ENCODE measurements around the gene ZC3H13.

ZC3H13 gene

GRCh38 chr13:46052319-46053161 lies at the start of gene ZC3H13:
TSS of gene ZC3H13 (minus strand) at chr13:46052746. CDS start at chr13:46045507, 7,239 bp downstream.
- H3K9ac ChIP-seq (ENCODE audit: low read length) = peak within 1 kb of the TSS; percentile 90
- H3K4me1 ChIP-seq (ENCODE audit: control insufficient read depth, insufficient read depth, low read length) = peaks cover 7% of the 10 kb centered on the region
- peak within 1 kb of the TSS; percentile 77; the same call in 1 of the 2 replicates for H3K27ac ChIP-seq (ENCODE audit: low read depth, low read length)
- no peaks in the 10 kb centered on the region; the same call in 1 of the 2 replicates for H3K36me3 ChIP-seq (ENCODE audit: control insufficient read depth, insufficient read depth, low read length)
- no peaks in the 10 kb centered on the region for H3K27me3 ChIP-seq (ENCODE audit: control insufficient read depth, insufficient read depth, low read length)
- H3K4me3 ChIP-seq (ENCODE audit: low read depth, low read length) = peak within 1 kb of the TSS; percentile 80
- no peaks in the 10 kb centered on the region for H3K9me3 ChIP-seq (ENCODE audit: control insufficient read depth, insufficient read depth, low read depth, low read length)

- Histone ChIP-seq H3K9ac (ENCODE audit: low read length) (no peak overlapping the region), H3K27ac (ENCODE audit: low read depth, low read length) (no peak overlapping the region), H3K4me1 (ENCODE audit: control insufficient read depth, insufficient read depth, low read length) (no peaks in the 10 kb centered on the region), H3K4me3 (ENCODE audit: low read depth, low read length) (no peak overlapping the region), H3K36me3 (ENCODE audit: control insufficient read depth, insufficient read depth, low read length) (no peaks in the 10 kb centered on the region), H3K9me3 (ENCODE audit: control insufficient read depth, insufficient read depth, low read depth, low read length) (no peaks in the 10 kb centered on the region), H3K27me3 (ENCODE audit: control insufficient read depth, insufficient read depth, low read length) (no peaks in the 10 kb centered on the region)
Observed at GRCh38 chr13:46102255-46102605, 49.7 kb upstream of the ZC3H13 start.

GRCh38 chr13:46101484-46102254 lies 49.1 kb upstream of the ZC3H13 start:
- no peaks in the 10 kb centered on the region for H3K9me3 ChIP-seq (ENCODE audit: control insufficient read depth, insufficient read depth, low read depth, low read length)
- H3K4me3 ChIP-seq (ENCODE audit: low read depth, low read length) = no peak overlapping the region
- no peaks in the 10 kb centered on the region for H3K4me1 ChIP-seq (ENCODE audit: control insufficient read depth, insufficient read depth, low read length)
- H3K27me3 ChIP-seq (ENCODE audit: control insufficient read depth, insufficient read depth, low read length) = no peaks in the 10 kb centered on the region
- no peak overlapping the region for H3K9ac ChIP-seq (ENCODE audit: low read length)
- no peak overlapping the region for H3K27ac ChIP-seq (ENCODE audit: low read depth, low read length)
- H3K36me3 ChIP-seq (ENCODE audit: control insufficient read depth, insufficient read depth, low read length) = no peaks in the 10 kb centered on the region

GRCh38 chr13:46101002-46101401 lies 48.5 kb upstream of the ZC3H13 start:
- Histone ChIP-seq H3K9me3 (ENCODE audit: control insufficient read depth, insufficient read depth, low read depth, low read length) (no peaks in the 10 kb centered on the region), H3K4me1 (ENCODE audit: control insufficient read depth, insufficient read depth, low read length) (no peaks in the 10 kb centered on the region), H3K9ac (ENCODE audit: low read length) (no peak overlapping the region), H3K27me3 (ENCODE audit: control insufficient read depth, insufficient read depth, low read length) (no peaks in the 10 kb centered on the region), H3K36me3 (ENCODE audit: control insufficient read depth, insufficient read depth, low read length) (no peaks in the 10 kb centered on the region), H3K27ac (ENCODE audit: low read depth, low read length) (no peak overlapping the region), H3K4me3 (ENCODE audit: low read depth, low read length) (no peak overlapping the region)

- no peaks in the 10 kb centered on the region for H3K9me3 ChIP-seq (ENCODE audit: control insufficient read depth, insufficient read depth, low read depth, low read length)
- H3K27ac ChIP-seq (ENCODE audit: low read depth, low read length) = no peak overlapping the region
- no peaks in the 10 kb centered on the region for H3K4me1 ChIP-seq (ENCODE audit: control insufficient read depth, insufficient read depth, low read length)
- no peak overlapping the region for H3K9ac ChIP-seq (ENCODE audit: low read length)
- no peaks in the 10 kb centered on the region for H3K36me3 ChIP-seq (ENCODE audit: control insufficient read depth, insufficient read depth, low read length)
- no peak overlapping the region for H3K4me3 ChIP-seq (ENCODE audit: low read depth, low read length)
- no peaks in the 10 kb centered on the region for H3K27me3 ChIP-seq (ENCODE audit: control insufficient read depth, insufficient read depth, low read length)
Observed at GRCh38 chr13:46100191-46100815, 47.8 kb upstream of the ZC3H13 start.

- no peak overlapping the region for H3K9ac ChIP-seq (ENCODE audit: low read length)
- no peaks in the 10 kb centered on the region for H3K4me1 ChIP-seq (ENCODE audit: control insufficient read depth, insufficient read depth, low read length)
- no peaks in the 10 kb centered on the region for H3K27me3 ChIP-seq (ENCODE audit: control insufficient read depth, insufficient read depth, low read length)
- no peaks in the 10 kb centered on the region for H3K9me3 ChIP-seq (ENCODE audit: control insufficient read depth, insufficient read depth, low read depth, low read length)
- no peaks in the 10 kb centered on the region for H3K36me3 ChIP-seq (ENCODE audit: control insufficient read depth, insufficient read depth, low read length)
- no peak overlapping the region for H3K27ac ChIP-seq (ENCODE audit: low read depth, low read length)
- H3K4me3 ChIP-seq (ENCODE audit: low read depth, low read length) = no peak overlapping the region
Observed at GRCh38 chr13:46097663-46098062, 45.1 kb upstream of the ZC3H13 start.

GRCh38 chr13:46097015-46097414 lies 44.5 kb upstream of the ZC3H13 start:
- no peaks in the 10 kb centered on the region for H3K4me1 ChIP-seq (ENCODE audit: control insufficient read depth, insufficient read depth, low read length)

GRCh38 chr13:46094478-46094877 lies 41.9 kb upstream of the ZC3H13 start:
- Histone ChIP-seq H3K4me1 (ENCODE audit: control insufficient read depth, insufficient read depth, low read length) (no peaks in the 10 kb centered on the region), H3K9ac (ENCODE audit: low read length) (no peak overlapping the region), H3K27me3 (ENCODE audit: control insufficient read depth, insufficient read depth, low read length) (no peaks in the 10 kb centered on the region), H3K36me3 (ENCODE audit: control insufficient read depth, insufficient read depth, low read length) (no peaks in the 10 kb centered on the region), H3K4me3 (ENCODE audit: low read depth, low read length) (no peak overlapping the region), H3K9me3 (ENCODE audit: control insufficient read depth, insufficient read depth, low read depth, low read length) (no peaks in the 10 kb centered on the region), H3K27ac (ENCODE audit: low read depth, low read length) (no peak overlapping the region)

More at GRCh38 chr13:46097015-46097414, 44.5 kb upstream of the ZC3H13 start:
- Histone ChIP-seq H3K36me3 (ENCODE audit: control insufficient read depth, insufficient read depth, low read length) (no peaks in the 10 kb centered on the region), H3K9ac (ENCODE audit: low read length) (no peak overlapping the region), H3K27ac (ENCODE audit: low read depth, low read length) (no peak overlapping the region), H3K27me3 (ENCODE audit: control insufficient read depth, insufficient read depth, low read length) (no peaks in the 10 kb centered on the region), H3K4me3 (ENCODE audit: low read depth, low read length) (no peak overlapping the region), H3K9me3 (ENCODE audit: control insufficient read depth, insufficient read depth, low read depth, low read length) (no peaks in the 10 kb centered on the region)

- no peak overlapping the region for H3K27ac ChIP-seq (ENCODE audit: low read depth, low read length)
- H3K4me1 ChIP-seq (ENCODE audit: control insufficient read depth, insufficient read depth, low read length) = no peaks in the 10 kb centered on the region
Observed at GRCh38 chr13:46088821-46089562, 36.4 kb upstream of the ZC3H13 start.

GRCh38 chr13:46087481-46087880 lies 34.9 kb upstream of the ZC3H13 start:
- no peak overlapping the region for H3K27ac ChIP-seq (ENCODE audit: low read depth, low read length)
- no peaks in the 10 kb centered on the region for H3K36me3 ChIP-seq (ENCODE audit: control insufficient read depth, insufficient read depth, low read length)
- no peak overlapping the region for H3K9ac ChIP-seq (ENCODE audit: low read length)
- no peaks in the 10 kb centered on the region for H3K27me3 ChIP-seq (ENCODE audit: control insufficient read depth, insufficient read depth, low read length)
- no peak overlapping the region for H3K4me3 ChIP-seq (ENCODE audit: low read depth, low read length)
- H3K9me3 ChIP-seq (ENCODE audit: control insufficient read depth, insufficient read depth, low read depth, low read length) = no peaks in the 10 kb centered on the region
- H3K4me1 ChIP-seq (ENCODE audit: control insufficient read depth, insufficient read depth, low read length) = no peaks in the 10 kb centered on the region

More at GRCh38 chr13:46088821-46089562, 36.4 kb upstream of the ZC3H13 start:
- Histone ChIP-seq H3K4me3 (ENCODE audit: low read depth, low read length) (no peak overlapping the region), H3K9ac (ENCODE audit: low read length) (no peak overlapping the region), H3K36me3 (ENCODE audit: control insufficient read depth, insufficient read depth, low read length) (no peaks in the 10 kb centered on the region), H3K9me3 (ENCODE audit: control insufficient read depth, insufficient read depth, low read depth, low read length) (no peaks in the 10 kb centered on the region), H3K27me3 (ENCODE audit: control insufficient read depth, insufficient read depth, low read length) (no peaks in the 10 kb centered on the region)
